GM18861 (cell line): Measurements from ENCODE around the gene EPHB1.
"Not testable (repeated sequence)": the region's sequence is repeated elsewhere in the genome, so short reads cannot be mapped to it uniquely, and the experiment has no call there.

Experiments used
- ATAC-seq: cut with Tn5 transposase; IDR thresholded peaks from one replicate; pipeline ENCODE4 v1.9.1; 2021; ENCODE audit not compliant: unreplicated experiment

The EPHB1 gene

DNA sequence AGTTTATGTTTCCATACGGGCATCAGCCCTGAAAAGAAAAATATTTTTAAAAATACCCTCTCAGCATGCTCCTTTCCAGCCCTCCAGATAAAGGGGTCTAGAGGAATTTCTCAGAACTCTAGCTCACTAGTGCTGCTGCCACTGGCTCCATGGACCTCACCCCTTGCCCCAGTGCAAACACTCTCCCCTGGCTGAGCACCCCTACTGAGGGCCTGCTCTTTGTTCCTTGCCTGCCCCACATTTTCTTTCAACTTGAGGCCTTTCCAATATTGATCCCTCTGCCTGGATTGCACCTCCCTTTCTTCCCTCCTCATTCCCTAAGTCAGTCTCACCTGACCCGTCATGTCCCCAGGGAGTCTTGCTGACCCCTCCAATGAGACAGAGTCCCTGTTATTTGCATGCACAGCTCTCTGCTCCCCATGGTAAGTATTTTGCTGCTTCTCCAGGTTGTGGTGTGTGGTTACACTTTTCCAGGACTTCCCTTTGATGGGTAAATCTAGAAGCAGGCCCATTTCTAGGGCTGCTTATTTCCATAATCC, 196.5 kb downstream of the EPHB1 start:
- no peak for ATAC-seq

DNA sequence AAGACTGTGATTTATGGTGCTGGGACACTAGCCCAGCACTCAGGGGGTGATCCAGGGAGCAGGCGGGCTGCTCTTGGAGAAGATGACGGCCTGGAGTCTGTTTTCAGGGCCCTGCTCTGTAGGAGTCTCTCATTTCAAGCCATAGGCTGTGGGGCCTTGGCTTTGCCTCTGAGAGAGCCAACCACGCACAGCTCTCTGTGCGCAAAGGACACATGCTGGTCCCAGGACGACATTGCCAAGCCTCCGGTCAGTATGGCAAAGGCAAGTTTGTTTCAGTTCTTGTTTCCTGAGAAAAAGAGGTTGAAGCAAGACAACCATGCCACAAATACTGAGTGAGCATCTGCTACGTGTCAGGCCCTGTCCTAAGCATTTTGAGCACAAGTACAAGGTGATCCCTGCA, 197.1 kb downstream of the EPHB1 start:
- no peak for ATAC-seq

DNA sequence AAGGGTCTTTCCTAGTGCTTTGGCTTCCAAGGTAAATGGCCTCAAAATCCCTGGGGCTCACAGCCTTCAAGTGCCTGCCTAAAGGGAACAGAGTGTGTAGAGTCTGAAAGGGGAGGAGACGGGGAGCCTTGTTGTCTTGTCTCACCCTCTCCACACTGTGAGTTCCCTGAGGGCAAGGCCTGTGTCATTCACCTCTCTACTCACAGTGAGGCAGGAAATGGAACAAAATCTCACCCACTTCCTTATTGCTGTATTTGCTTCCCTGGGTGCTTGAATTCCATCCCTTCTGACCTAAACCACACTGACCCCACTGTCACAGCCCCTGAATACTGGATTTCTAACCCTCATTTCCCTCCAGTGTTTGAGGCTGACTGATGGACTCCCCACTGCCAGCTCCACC, 197.5 kb downstream of the EPHB1 start:
- ATAC-seq, result no peak

DNA sequence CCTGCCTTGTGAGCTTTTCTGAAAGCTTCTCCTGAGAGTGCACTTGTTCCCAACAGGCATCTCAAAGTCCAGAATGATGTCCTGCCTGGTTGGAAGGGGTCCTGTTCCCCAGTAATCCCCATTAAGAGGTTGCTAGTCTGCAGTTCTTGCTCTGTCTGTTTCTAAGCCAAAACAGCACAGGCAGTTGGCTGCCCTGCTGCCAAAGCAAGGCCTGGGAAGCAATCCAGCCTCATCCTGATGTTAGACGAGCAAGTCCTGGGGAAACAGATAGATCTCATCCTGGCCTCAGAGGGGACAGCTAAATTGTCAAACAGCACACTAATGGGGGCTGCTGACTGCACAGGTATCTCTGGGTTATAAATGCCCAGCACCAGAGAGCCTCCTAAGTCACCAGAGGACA, 198.0 kb downstream of the EPHB1 start:
- no peak for ATAC-seq

DNA sequence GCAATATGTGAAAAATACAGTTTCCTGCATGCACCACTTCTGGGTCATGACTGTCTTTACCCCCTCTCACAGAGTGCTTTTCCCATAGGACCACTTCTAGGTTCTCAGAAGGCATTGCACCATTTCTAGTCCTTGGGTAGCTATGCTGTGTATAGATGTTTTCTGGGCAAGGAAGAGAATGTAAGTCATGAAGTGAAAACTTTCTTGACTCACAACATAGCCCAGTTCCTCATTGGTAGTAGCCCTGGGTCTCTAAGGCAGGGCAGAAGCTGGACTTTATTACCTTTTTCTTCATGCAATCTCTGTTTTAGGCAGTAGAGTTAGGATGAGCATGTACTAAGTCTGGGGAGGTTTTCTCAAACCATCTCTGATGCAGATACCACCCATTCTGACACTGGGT, 203.1 kb downstream of the EPHB1 start:
- no peak for ATAC-seq

DNA sequence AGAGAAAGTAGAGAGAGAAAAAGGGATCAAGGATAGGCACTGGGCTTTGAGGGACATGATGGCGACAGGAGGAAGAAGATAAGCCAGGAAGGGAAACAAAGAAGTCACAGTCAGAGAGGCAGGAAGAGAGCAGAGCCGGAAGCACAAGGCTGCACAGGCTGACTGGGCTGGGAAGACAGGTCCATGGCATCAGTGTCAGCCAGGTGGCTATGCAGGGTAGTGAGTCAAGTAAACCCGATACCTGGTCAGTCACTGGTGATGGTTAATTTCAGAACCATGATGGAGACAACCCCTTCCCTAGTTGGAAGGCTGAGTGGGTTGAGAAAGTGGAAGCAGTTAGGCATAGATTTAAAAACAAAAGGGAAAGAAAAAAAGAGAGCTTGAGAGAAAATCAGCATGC, 203.8 kb downstream of the EPHB1 start:
- ATAC-seq, result no peak

DNA sequence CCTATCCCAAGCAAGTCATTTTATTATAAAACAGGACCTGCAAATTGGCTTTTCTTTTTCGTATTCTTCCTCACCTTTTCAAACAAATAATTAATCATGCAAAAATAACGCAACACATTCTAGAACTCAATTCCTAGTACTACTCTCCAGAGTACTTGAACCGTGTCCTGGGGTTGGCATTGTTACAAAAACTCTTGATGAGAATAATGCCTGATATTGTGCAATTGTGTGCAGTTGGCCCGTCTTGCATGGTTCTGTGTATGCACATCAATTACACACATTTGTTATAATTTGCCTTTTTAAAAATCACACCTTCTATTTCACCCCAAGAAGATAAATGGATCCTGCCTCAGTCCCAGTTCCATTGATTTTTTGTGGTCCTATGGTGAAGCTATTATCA, 205.4 kb downstream of the EPHB1 start:
- no peak for ATAC-seq

DNA sequence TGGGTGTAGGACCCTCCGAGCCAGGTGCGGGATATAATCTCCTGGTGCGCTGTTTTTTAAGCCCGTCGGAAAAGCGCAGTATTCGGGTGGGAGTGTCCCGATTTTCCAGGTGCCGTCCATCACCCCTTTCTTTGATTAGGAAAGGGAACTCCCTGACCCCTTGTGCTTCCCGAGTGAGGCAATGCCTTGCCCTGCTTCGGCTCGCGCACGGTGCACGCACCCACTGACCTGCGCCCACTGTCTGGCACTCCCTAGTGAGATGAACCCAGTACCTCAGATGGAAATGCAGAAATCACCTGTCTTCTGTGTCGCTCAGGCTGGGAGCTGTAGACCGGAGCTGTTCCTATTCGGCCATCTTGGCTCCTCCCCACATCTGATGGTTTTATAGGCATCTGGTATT, 210.6 kb downstream of the EPHB1 start:
- not testable (repeated sequence) for ATAC-seq

DNA sequence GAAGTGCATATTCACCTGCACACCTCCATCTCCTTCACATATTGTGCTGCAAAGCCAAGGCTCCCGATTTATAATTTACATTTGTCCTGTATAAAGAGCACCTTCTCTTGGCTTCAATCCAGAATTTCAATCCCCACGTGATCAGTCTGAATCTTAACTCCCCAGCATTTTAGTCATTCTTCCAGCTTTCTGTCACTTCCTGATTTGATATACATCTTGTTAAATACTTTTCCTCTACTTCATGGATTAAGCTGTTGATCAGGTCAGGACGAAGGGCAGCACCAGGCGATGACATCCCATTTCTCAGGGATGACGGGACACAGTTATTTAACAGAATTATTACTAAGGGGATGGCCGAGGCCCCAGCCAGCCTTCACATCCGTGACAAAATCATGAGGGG, 212.5 kb downstream of the EPHB1 start:
- no peak for ATAC-seq

DNA sequence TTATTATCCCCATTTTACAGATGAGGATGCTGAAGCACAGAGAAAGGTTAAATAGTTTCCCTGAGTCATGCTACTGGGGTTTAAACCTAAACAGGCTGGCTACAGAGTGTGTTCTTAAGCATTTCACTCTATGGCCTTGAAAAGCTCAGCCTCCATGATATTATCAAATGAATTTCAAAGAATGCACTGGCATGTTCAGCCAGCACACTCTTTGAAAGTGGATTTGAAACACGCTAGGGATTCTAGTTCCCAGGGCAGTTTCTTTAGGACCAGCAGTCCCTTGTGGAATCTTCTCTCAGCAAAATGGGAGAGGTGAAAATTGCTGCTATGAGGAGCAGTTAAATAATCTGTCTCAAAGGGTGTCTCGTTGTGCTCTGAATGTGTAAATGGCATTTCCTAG, 213.3 kb downstream of the EPHB1 start:
- ATAC-seq, result no peak

DNA sequence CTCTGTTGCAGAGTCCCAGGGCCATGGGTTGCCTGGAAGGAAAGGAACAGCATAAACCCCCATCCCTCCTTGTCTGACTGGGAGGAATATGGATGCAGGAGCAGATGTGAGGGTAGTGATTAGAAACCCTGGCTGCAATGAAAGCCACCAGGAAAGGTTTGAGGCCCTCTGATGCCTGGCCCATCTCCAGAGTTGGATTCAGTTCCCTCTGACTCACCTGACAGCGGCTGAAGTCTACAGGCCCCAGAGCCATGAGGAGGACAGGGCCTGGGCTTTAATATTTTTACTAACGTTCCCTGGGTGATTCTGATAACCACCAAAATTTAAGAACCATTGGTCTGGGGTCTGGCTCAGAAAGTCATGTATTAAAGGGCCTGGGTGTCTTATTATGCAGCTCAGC, 214.0 kb downstream of the EPHB1 start:
- ATAC-seq, result no peak

DNA sequence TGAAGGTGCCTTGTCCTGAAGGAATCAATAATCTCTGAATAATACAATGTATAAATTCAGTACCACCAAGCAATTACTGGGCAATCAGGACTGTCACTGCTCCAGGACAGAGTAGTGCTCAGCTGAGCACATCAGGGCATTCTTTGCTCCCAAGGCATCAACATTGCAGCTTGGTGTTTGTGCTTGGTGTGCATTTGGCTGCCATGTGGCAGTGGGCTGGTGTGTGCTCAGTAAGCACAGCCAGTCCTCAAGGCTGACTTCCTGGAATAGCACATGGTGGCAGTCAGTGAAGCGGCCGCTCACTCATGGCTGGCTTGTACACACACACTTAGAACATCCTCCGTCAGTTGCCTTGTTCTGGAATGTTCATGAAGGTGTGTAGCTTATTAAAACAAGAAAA, 217.0 kb downstream of the EPHB1 start:
- ATAC-seq, result no peak

DNA sequence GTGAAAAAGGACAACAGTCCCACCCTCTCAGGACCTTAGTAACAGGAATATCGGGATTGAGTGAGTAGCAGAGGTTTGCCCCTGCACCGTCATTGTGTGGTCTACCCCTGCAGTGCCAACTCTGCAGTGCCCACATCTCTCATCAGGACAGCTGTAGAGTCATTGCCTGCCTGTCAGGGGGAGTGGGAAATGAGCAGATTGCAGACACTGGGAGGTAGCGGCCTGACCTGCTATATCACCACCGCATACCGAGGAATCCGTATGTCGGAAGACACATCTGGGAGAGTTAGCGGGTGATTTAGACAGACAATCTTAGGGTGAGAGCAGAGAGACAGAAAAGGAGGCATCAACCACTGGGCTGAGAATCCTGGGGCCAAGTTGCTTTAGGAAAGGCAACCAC, 218.1 kb downstream of the EPHB1 start:
- no peak for ATAC-seq

DNA sequence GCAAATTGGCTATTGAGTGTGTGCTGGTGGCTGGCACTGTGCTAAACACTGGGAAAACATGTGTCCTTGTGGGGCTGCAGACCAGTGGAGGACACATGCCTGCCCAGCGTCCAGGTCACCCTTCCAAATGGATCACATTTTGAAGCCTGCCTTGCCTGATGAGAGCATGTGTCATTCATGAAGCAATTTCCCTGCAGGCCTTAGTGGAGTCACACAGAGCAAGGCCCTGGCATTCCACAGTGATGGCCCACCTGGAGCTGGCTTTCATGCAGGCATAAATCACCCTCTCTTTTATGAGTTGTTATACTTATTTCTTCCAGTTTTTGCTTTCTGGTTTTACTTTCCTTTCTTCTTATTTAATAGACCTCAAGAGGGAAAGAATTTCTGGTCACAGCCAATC, 219.5 kb downstream of the EPHB1 start:
- no peak for ATAC-seq

DNA sequence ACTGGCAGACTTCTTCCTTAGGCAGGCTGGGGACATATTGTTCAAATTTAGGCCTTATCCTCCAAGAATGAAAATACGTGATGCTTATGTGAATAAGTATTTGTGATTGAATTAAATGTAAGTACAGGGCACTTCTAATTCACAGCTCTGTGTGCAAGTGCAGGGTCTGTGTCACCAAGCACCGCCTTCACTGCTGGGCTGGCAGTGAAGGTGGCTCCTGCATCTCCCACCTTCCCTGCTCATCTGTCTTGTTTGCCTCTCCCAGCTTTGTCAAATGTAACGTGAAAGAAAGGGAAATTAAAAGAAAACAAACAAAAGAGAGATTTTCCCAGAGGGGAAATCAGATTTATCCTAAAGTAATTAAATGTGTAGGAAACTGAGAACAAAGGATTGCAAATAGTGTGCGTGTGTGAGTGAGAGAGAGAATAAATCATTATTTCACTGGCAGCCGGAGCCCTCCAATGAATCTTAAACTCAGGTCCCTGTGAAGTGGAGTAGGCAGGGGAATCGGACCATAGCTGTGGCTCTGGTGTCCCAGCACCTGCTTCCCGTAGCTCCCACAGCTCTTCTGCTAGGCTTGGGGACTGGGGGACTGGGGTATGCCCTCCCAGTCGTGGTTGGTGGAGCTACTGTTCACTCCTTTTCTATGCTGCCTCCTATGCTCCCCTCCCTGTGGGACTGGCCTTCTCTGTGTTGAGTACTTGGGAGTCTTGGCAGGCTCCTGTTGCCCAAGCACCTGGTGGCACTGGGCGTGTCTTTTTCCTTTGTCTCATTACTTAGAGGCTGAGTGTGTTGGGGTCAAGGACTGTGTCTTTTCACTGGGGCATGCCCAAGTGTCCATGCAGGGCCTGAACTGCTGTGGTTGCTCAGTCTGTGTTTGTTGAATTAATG, 222.2 kb downstream of the EPHB1 start:
- ATAC-seq, result no peak

DNA sequence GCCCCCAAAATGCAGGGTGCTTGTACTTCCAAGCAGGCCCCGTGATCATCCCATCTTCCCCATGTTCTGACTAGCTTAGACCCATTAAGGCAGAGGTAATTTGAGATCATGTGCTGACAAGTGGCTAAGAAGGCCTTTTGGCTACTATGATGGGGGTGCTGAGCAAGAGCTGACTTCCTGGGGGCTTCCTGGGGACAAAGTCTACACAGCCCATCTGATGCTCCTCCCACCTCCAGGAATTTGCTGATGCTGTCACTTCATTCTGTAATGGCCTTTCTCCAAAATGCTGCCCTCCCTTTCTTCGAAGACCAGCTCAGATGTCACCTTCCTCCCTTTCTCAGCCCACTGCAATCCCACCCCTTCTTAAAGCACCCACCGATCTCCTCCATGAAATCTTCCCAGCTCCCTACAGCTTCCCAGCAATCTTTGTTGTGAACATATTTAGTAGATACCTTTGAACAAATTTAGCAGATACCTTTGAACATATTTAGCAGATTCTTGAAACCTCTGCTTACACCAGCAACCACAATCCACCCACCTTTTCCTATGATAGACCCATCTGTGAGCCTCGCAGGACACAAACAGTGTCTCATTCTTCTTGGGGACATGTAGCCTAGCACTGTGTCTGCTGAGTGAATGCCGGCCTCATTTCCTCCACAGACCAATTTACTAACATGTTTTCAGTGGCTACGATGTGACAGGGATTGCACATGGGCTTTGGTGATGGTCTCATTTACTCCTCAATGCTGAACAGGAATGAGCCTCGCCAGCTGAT, 223.3 kb downstream of the EPHB1 start:
- peak; percentile 73 for ATAC-seq

DNA sequence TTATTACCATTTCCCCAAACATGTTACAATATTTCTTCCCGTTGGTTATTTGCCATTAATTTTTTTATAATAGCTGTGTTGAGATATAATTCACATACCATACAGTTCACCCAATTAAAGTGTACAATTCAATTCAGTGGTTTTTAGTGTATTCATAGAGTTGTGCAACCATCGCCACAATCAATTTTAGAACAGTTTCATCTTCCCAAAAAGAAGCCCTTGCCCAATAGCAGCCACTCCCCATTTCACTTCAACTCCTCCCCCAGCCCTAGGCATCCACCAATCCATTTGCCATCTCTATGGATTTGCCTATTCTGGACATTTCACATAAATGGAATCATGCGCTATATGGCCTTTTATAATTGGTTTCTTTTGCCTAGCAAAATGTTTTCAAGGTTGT, 225.1 kb downstream of the EPHB1 start:
- no peak for ATAC-seq

DNA sequence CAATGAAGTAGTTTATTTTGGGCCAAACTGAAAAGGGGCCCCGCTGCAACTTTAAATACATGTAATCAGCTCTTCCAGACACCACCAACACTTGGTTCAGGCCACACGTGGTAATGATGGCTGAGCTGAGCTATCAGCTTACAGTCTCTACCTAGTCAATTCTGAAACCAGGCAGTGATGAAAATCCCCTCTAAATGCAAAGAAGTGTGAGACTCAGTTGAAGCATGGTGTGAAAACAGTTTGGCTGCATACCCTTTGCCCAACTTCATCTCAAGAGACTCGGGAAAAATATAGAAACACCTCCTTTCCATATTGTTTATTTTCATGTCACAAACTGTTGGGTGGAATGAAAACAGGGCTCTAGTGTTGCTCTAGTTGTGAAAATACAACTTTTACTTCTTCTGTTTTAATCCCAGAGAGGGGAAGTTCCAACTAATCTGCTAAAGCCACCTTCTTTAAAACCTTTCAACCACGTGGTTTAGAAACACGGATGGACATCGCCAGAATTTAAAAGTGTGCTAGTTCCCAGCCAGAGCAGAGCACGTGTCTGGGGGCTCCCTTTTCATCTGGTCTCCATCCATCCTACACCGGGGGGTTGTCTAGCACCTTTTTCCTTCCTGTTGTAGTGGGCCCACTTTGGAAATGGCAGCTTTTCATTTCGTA, 229.1 kb downstream of the EPHB1 start:
- no peak for ATAC-seq

DNA sequence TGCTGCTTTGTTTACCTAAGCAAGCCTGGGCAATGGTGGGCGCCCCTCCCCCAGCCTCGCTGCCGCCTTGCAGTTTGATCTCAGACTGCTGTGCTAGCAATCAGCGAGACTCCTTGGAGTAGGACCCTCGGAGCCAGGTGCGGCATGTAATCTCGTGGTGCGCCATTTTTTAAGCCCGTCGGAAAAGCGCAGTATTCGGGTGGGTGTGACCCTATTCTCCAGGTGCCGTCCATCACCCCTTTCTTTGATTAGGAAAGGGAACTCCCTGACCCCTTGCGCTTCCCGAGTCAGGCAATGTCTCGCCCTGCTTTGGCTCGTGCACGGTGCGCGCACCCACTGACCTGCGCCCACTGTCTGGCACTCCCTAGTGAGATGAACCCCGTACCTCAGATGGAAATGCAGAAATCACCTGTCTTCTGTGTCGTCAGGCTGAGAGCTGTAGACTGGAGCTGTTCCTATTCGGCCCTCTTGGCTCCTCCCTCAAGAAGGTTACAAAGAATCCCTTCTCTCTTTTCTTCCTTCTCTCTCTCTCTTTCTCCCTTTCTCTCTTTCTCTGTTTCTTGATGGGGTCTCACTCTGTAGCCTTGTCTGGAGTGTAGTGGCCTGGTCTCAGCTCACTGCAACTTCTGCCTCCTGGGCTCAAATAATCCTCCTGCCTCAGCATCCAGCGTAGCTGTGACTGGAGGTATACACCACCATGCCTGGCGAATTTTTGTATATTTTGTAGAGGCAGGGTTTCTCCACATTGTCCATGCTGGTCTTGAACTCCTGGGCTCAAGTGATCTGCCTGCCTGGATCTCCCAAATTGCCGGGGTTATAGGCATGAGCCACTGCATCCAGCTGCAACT, 235.9 kb downstream of the EPHB1 start:
- ATAC-seq, result not testable (repeated sequence)

DNA sequence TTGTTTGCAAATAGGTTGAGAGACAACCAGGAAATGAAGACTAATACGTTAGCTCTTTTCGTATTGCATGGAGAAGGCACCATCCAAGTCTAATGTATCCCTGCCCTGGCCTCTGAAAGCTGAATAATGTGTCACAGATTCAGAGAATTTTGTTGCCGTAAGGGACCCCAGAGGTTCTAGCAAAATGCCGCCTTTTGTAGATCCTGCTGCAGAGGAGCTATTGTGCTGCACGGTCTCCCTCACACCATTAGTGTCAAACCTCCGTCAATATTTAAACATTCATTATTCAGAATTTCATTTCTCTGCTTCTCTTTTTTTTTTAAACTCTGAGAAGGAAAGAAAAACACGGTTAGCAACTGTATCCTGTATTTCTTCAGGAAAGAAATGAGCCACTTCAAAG, 238.7 kb downstream of the EPHB1 start:
- no peak for ATAC-seq
